Parathyroid adenoma (tissue), 2 donors: Measurements from ENCODE around the gene RPAIN.

ENCODE experiments used
- H2AFZ ChIP-seq: fragments of 300-600 bp; sonication (generic); one replicate; pipeline ENCODE4 v1.7.0; 2017; ENCODE audit warnings: antibody characterized with exemption, mild to moderate bottlenecking
- H3K27ac ChIP-seq: fragments of 300-600 bp; sonication (generic); one replicate; pipeline ENCODE4 v1.7.0; 2017
- H3K27me3 ChIP-seq: fragments of 300-600 bp; sonication (generic); one replicate; pipeline ENCODE4 v1.7.0; 2017; ENCODE audit warnings: low read length; ENCODE audit not compliant: control insufficient read depth, insufficient read depth
- H3K36me3 ChIP-seq: fragments of 300-600 bp; sonication (generic); one replicate; pipeline ENCODE4 v1.7.0; 2017; ENCODE audit warnings: low read length; ENCODE audit not compliant: control insufficient read depth, insufficient read depth
- H3K4me1 ChIP-seq: fragments of 300-600 bp; sonication (generic); one replicate; pipeline ENCODE4 v1.7.0; 2017; ENCODE audit warnings: control low read depth
- H3K4me2 ChIP-seq: fragments of 300-600 bp; sonication (generic); one replicate; pipeline ENCODE4 v1.7.0; 2017; ENCODE audit warnings: low read length
- H3K4me3 ChIP-seq: fragments of 300-600 bp; sonication (generic); one replicate; pipeline ENCODE4 v1.7.0; 2017; ENCODE audit warnings: low read depth, low read length
- H3K79me2 ChIP-seq: fragments of 300-600 bp; sonication (generic); one replicate; pipeline ENCODE4 v1.7.0; 2017; ENCODE audit warnings: control low read depth
- H3K9ac ChIP-seq: fragments of 300-600 bp; sonication (generic); one replicate; pipeline ENCODE4 v1.7.0; 2017; ENCODE audit warnings: mild to moderate bottlenecking
- H3K9me3 ChIP-seq: fragments of 300-600 bp; sonication (generic); one replicate; pipeline ENCODE4 v1.7.0; 2017; ENCODE audit warnings: low read length; ENCODE audit not compliant: control insufficient read depth
- CTCF ChIP-seq: fragments of 300-600 bp; sonication (generic); IDR thresholded peaks from one replicate; pipeline ENCODE4 v1.7.0; 2017; ENCODE audit warnings: antibody characterized with exemption, mild to moderate bottlenecking
- donor health status: primary hyperparathyroidism.

RPAIN gene

GRCh38 chr17:5413682-5414081 lies 6.3 kb upstream of the RPAIN start:
- H2AFZ ChIP-seq: no peak overlapping the region
- no peak overlapping the region for H3K27ac ChIP-seq
- no peaks in the 10 kb centered on the region for H3K9me3 ChIP-seq
- no peak overlapping the region for H3K4me3 ChIP-seq
- no peak for TF ChIP-seq CTCF
- H3K36me3 ChIP-seq: no peaks in the 10 kb centered on the region
- no peak overlapping the region for H3K9ac ChIP-seq
- H3K4me2 ChIP-seq: no peak overlapping the region
- H3K27me3 ChIP-seq: no peaks in the 10 kb centered on the region
- H3K4me1 ChIP-seq: no peaks in the 10 kb centered on the region
- peaks cover 25% of the 10 kb centered on the region for H3K79me2 ChIP-seq

- no peak overlapping the region for H3K4me3 ChIP-seq
- H3K9me3 ChIP-seq: no peaks in the 10 kb centered on the region
- no peaks in the 10 kb centered on the region for H3K27me3 ChIP-seq
- no peak overlapping the region for H3K4me2 ChIP-seq
- no peak overlapping the region for H3K27ac ChIP-seq
- no peak overlapping the region for H3K9ac ChIP-seq
- H3K4me1 ChIP-seq: no peaks in the 10 kb centered on the region
- no peak for TF ChIP-seq CTCF
- H3K79me2 ChIP-seq: peaks cover 30% of the 10 kb centered on the region
- H3K36me3 ChIP-seq: no peaks in the 10 kb centered on the region
- H2AFZ ChIP-seq: no peak overlapping the region
Measured at GRCh38 chr17:5416901-5417300, 3.1 kb upstream of the RPAIN start.

- TF ChIP-seq CTCF: no peak
- H3K79me2 ChIP-seq: peaks cover 33% of the 10 kb centered on the region
- no peaks in the 10 kb centered on the region for H3K9me3 ChIP-seq
- peak overlapping the region; percentile 57 for H3K9ac ChIP-seq
- H3K36me3 ChIP-seq: no peaks in the 10 kb centered on the region
- H2AFZ ChIP-seq: peak overlapping the region; percentile 87
- peak overlapping the region; percentile 90 for H3K4me2 ChIP-seq
- no peaks in the 10 kb centered on the region for H3K4me1 ChIP-seq
- peak overlapping the region; percentile 88 for H3K27ac ChIP-seq
- H3K27me3 ChIP-seq: no peaks in the 10 kb centered on the region
- peak overlapping the region; percentile 94 for H3K4me3 ChIP-seq
Measured at GRCh38 chr17:5418858-5419355, 1.1 kb upstream of the RPAIN start.

GRCh38 chr17:5419356-5419958 lies 525 bp upstream of the RPAIN start, which contains the start of gene NUP88:
NUP88 (minus strand) TSS chr17:5419662; CDS start chr17:5419650, 12 bp downstream.
- H2AFZ ChIP-seq: peak within 1 kb of the TSS; percentile 87
- H3K9me3 ChIP-seq: no peaks in the 10 kb centered on the region
- peak within 1 kb of the TSS; percentile 57 for H3K9ac ChIP-seq
- peak within 1 kb of the TSS; percentile 94 for H3K4me3 ChIP-seq
- H3K27me3 ChIP-seq: no peaks in the 10 kb centered on the region
- H3K27ac ChIP-seq: peak within 1 kb of the TSS; percentile 88
- no peaks in the 10 kb centered on the region for H3K36me3 ChIP-seq
- no peak for TF ChIP-seq CTCF
- no peaks in the 10 kb centered on the region for H3K4me1 ChIP-seq
- H3K79me2 ChIP-seq: peaks cover 36% of the 10 kb centered on the region
- peak within 1 kb of the TSS; percentile 90 for H3K4me2 ChIP-seq

- Histone ChIP-seq H3K27me3 (no peaks in the 10 kb centered on the region), H3K36me3 (no peaks in the 10 kb centered on the region)
Measured at GRCh38 chr17:5422505-5422904, 2.5 kb downstream of the RPAIN start.

More at GRCh38 chr17:5422505-5422904, 2.5 kb downstream of the RPAIN start:
- Histone ChIP-seq H3K79me2 (peaks cover 19% of the 10 kb centered on the region), H3K4me2 (no peak overlapping the region), H3K9me3 (no peaks in the 10 kb centered on the region), H3K27ac (no peak overlapping the region), H3K4me3 (no peak overlapping the region), H3K4me1 (no peaks in the 10 kb centered on the region), H3K9ac (no peak overlapping the region), H2AFZ (no peak overlapping the region)
- no peak for TF ChIP-seq CTCF
